ENCODE measurements around the gene CCDC71L.

Gene CCDC71L

DNA sequence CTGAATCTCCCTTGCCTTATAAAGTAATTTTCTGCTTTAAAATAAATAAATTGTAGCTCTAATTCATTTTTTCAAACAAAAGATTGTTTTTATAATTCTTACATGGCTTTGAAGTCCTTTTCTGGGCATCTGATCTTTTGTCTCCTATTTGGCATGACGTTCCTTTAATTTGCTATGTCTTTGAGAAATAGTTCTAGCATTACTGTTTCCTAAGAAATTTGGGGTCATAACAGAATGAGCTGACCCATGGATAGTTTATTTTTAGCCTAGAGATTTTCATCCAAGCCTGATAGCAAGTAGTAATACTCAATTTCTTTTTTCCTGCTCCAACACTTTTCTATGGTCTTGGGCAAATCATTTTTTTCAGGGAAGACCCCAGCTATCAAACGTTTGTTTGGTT, 31.4 kb downstream of the CCDC71L start:
- no peak for ATAC-seq
- no peak for TF ChIP-seq TCF4 (CRISPR knock-in tag; IDR thresholded peaks at IDR 0.05; ENCODE audit: borderline replicate concordance)
- no peak for TF ChIP-seq PATZ1 (CRISPR knock-in tag; IDR thresholded peaks at IDR 0.05; ENCODE audit: borderline replicate concordance)
- no peak for TF ChIP-seq PPARA (CRISPR knock-in tag; IDR thresholded peaks at IDR 0.05; ENCODE audit: borderline replicate concordance)
- no peak for TF ChIP-seq ZC3H10 (CRISPR knock-in tag; IDR thresholded peaks at IDR 0.05)
- no peak for TF ChIP-seq RARB (CRISPR knock-in tag; IDR thresholded peaks at IDR 0.05)
- no peak for TF ChIP-seq ZNF565 (CRISPR knock-in tag; conservative IDR thresholded peaks at IDR 0.05; ENCODE audit: low read depth)
- TF ChIP-seq TOX (CRISPR knock-in tag; IDR thresholded peaks at IDR 0.05; ENCODE audit: borderline replicate concordance): no peak
- TF ChIP-seq, protein P1, sequence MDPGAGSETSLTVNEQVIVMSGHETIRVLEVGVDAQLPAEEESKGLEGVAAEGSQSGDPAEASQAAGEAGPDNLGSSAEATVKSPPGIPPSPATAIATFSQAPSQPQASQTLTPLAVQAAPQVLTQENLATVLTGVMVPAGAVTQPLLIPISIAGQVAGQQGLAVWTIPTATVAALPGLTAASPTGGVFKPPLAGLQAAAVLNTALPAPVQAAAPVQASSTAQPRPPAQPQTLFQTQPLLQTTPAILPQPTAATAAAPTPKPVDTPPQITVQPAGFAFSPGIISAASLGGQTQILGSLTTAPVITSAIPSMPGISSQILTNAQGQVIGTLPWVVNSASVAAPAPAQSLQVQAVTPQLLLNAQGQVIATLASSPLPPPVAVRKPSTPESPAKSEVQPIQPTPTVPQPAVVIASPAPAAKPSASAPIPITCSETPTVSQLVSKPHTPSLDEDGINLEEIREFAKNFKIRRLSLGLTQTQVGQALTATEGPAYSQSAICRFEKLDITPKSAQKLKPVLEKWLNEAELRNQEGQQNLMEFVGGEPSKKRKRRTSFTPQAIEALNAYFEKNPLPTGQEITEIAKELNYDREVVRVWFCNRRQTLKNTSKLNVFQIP (CRISPR knock-in tag; IDR thresholded peaks at IDR 0.05; ENCODE audit: borderline replicate concordance, low read depth): no peak

DNA sequence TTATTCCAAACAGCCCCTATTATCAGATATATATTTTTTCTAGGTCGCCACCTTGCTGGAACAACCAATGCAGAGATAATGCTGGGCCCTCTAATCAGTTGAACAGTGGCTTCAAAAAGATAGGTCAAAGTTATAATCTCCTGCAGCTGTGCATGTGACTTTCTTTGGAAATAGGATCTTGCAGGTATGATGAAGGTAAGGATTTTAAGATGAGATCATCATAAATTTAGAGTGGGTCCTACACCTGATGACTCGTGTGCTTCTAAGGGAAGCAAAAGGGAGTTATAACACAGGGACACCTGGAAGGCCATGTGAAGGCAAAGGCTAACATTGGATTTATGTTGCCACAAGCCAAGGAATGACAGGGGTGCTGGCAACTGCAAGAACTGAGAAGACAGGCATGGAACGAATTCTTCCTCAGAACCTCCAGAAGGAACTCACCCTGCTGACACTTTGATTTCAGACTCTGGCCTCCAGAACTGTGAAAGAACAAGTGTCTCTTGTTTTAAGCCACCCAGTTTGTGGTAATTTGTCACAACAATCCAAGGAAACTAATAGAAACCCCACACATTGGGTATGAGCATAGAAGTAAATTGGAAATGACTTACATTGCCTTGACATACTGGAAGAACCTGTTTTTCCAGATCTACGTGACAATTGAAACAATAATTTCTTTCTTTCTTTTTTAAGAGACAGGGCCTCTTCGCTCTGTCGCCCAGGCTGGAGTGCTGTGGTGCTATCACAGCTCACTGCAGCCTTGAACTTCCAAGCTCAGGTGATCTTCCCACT, 34.4 kb downstream of the CCDC71L start:
- TF ChIP-seq ESRRG (CRISPR knock-in tag; IDR thresholded peaks at IDR 0.05): no peak
- TF ChIP-seq RARB (CRISPR knock-in tag; IDR thresholded peaks at IDR 0.05): no peak
- no peak for TF ChIP-seq ZNF8 (CRISPR knock-in tag; IDR thresholded peaks at IDR 0.05)
- no peak for TF ChIP-seq CSDC2 (CRISPR knock-in tag; IDR thresholded peaks at IDR 0.05)
- TF ChIP-seq, protein P2, sequence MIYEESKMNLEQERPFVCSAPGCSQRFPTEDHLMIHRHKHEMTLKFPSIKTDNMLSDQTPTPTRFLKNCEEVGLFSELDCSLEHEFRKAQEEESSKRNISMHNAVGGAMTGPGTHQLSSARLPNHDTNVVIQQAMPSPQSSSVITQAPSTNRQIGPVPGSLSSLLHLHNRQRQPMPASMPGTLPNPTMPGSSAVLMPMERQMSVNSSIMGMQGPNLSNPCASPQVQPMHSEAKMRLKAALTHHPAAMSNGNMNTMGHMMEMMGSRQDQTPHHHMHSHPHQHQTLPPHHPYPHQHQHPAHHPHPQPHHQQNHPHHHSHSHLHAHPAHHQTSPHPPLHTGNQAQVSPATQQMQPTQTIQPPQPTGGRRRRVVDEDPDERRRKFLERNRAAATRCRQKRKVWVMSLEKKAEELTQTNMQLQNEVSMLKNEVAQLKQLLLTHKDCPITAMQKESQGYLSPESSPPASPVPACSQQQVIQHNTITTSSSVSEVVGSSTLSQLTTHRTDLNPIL (CRISPR knock-in tag; IDR thresholded peaks at IDR 0.05; ENCODE audit: low read depth): no peak
- no peak for TF ChIP-seq TCF4 (CRISPR knock-in tag; IDR thresholded peaks at IDR 0.05; ENCODE audit: borderline replicate concordance)
- no peak for TF ChIP-seq OSR1 (CRISPR knock-in tag; IDR thresholded peaks at IDR 0.05)
- no peak for TF ChIP-seq ZFP30 (CRISPR knock-in tag; IDR thresholded peaks at IDR 0.05)
- TF ChIP-seq, protein P3, sequence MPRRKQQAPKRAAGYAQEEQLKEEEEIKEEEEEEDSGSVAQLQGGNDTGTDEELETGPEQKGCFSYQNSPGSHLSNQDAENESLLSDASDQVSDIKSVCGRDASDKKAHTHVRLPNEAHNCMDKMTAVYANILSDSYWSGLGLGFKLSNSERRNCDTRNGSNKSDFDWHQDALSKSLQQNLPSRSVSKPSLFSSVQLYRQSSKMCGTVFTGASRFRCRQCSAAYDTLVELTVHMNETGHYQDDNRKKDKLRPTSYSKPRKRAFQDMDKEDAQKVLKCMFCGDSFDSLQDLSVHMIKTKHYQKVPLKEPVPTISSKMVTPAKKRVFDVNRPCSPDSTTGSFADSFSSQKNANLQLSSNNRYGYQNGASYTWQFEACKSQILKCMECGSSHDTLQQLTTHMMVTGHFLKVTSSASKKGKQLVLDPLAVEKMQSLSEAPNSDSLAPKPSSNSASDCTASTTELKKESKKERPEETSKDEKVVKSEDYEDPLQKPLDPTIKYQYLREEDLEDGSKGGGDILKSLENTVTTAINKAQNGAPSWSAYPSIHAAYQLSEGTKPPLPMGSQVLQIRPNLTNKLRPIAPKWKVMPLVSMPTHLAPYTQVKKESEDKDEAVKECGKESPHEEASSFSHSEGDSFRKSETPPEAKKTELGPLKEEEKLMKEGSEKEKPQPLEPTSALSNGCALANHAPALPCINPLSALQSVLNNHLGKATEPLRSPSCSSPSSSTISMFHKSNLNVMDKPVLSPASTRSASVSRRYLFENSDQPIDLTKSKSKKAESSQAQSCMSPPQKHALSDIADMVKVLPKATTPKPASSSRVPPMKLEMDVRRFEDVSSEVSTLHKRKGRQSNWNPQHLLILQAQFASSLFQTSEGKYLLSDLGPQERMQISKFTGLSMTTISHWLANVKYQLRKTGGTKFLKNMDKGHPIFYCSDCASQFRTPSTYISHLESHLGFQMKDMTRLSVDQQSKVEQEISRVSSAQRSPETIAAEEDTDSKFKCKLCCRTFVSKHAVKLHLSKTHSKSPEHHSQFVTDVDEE (CRISPR knock-in tag; IDR thresholded peaks at IDR 0.05): no peak
- TF ChIP-seq GLIS3 (CRISPR knock-in tag; IDR thresholded peaks at IDR 0.05): no peak
- TF ChIP-seq PATZ1 (CRISPR knock-in tag; IDR thresholded peaks at IDR 0.05; ENCODE audit: borderline replicate concordance): no peak
- TF ChIP-seq CSRNP3 (CRISPR knock-in tag; IDR thresholded peaks at IDR 0.05): no peak
- TF ChIP-seq ZFP3 (CRISPR knock-in tag; IDR thresholded peaks at IDR 0.05): no peak
- no peak for TF ChIP-seq ARNTL (CRISPR knock-in tag; IDR thresholded peaks at IDR 0.05; ENCODE audit: borderline replicate concordance, low read depth)
- no peak for TF ChIP-seq PPARA (CRISPR knock-in tag; IDR thresholded peaks at IDR 0.05; ENCODE audit: borderline replicate concordance)
- TF ChIP-seq, protein P1 (CRISPR knock-in tag; IDR thresholded peaks at IDR 0.05; ENCODE audit: borderline replicate concordance, low read depth): no peak
- no peak for TF ChIP-seq ZC3H10 (CRISPR knock-in tag; IDR thresholded peaks at IDR 0.05)
- ATAC-seq: no peak
